HUES6 (cell line): Measurements from ENCODE around the gene INSL4.

Experiments
- H3K27ac ChIP-seq: 2 replicates; pipeline ENCODE4 v1.7.0; 2013; ENCODE audit warnings: low read depth, mild to moderate bottlenecking, low read length, inconsistent platforms
- H3K27me3 ChIP-seq: 2 replicates; pipeline ENCODE4 v1.6.1; 2013; ENCODE audit warnings: low read length; ENCODE audit not compliant: control insufficient read depth, insufficient read depth
- H3K36me3 ChIP-seq: 2 replicates; pipeline ENCODE4 v1.6.1; 2013; ENCODE audit warnings: low read length; ENCODE audit not compliant: control insufficient read depth, insufficient read depth
- H3K4me1 ChIP-seq: 2 replicates; pipeline ENCODE4 v1.6.1; 2013; ENCODE audit warnings: low read length; ENCODE audit not compliant: control insufficient read depth, insufficient read depth
- H3K4me3 ChIP-seq: 2 replicates; pipeline ENCODE4 v1.5.1; 2013; ENCODE audit warnings: low read depth, low read length
- H3K9ac ChIP-seq: one replicate; pipeline ENCODE4 v1.6.1; 2013; ENCODE audit warnings: mild to moderate bottlenecking, low read length
- H3K9me3 ChIP-seq: 2 replicates; pipeline ENCODE4 v1.6.1; 2013; ENCODE audit warnings: low read depth, low read length; ENCODE audit not compliant: control insufficient read depth, insufficient read depth

INSL4 gene

GRCh38 chr9:5263351-5264218, 32.4 kb downstream of the INSL4 start:
- no peak overlapping the region for H3K9ac ChIP-seq
- no peaks in the 10 kb centered on the region; the same call in 1 of the 2 replicates for H3K9me3 ChIP-seq

GRCh38 chr9:5264219-5264595, 33.0 kb downstream of the INSL4 start:
- Histone ChIP-seq H3K27me3 (no peaks in the 10 kb centered on the region), H3K4me1 (peaks cover 11% of the 10 kb centered on the region), H3K9me3 (no peaks in the 10 kb centered on the region; the same call in 1 of the 2 replicates), H3K9ac (no peak overlapping the region), H3K36me3 (no peaks in the 10 kb centered on the region), H3K4me3 (no peak overlapping the region), H3K27ac (no peak overlapping the region)

More at GRCh38 chr9:5263351-5264218, 32.4 kb downstream of the INSL4 start:
- Histone ChIP-seq H3K27me3 (no peaks in the 10 kb centered on the region), H3K4me3 (no peak overlapping the region), H3K27ac (no peak overlapping the region), H3K36me3 (no peaks in the 10 kb centered on the region), H3K4me1 (peaks cover 5% of the 10 kb centered on the region)

GRCh38 chr9:5265939-5266338, 34.7 kb downstream of the INSL4 start:
- Histone ChIP-seq H3K4me1 (peaks cover 21% of the 10 kb centered on the region), H3K4me3 (no peak overlapping the region), H3K9ac (no peak overlapping the region), H3K9me3 (no peaks in the 10 kb centered on the region), H3K27ac (no peak overlapping the region), H3K36me3 (no peaks in the 10 kb centered on the region), H3K27me3 (no peaks in the 10 kb centered on the region)

GRCh38 chr9:5269249-5269715, 38.1 kb downstream of the INSL4 start:
- Histone ChIP-seq H3K9me3 (no peaks in the 10 kb centered on the region), H3K9ac (peak overlapping the region; percentile 47), H3K36me3 (no peaks in the 10 kb centered on the region), H3K27ac (peak overlapping the region; percentile 80; the same call in 1 of the 2 replicates), H3K4me1 (peaks cover 21% of the 10 kb centered on the region), H3K27me3 (no peaks in the 10 kb centered on the region), H3K4me3 (no peak overlapping the region; the same call in 1 of the 2 replicates)

- H3K36me3 ChIP-seq = no peaks in the 10 kb centered on the region
- H3K4me1 ChIP-seq = peaks cover 4% of the 10 kb centered on the region
- no peak overlapping the region for H3K27ac ChIP-seq
- H3K4me3 ChIP-seq = no peak overlapping the region
- H3K9ac ChIP-seq = no peak overlapping the region
- H3K9me3 ChIP-seq = 0 out of 2 replicates have a peak, but pooled peaks cover 2% of the 10 kb centered on the region
- H3K27me3 ChIP-seq = no peaks in the 10 kb centered on the region
These were observed 43.6 kb downstream of the INSL4 start for GRCh38 chr9:5274770-5275169.

- no peaks in the 10 kb centered on the region for H3K4me1 ChIP-seq
- no peak overlapping the region for H3K4me3 ChIP-seq
- no peaks in the 10 kb centered on the region for H3K27me3 ChIP-seq
- no peak overlapping the region for H3K9ac ChIP-seq
- no peak overlapping the region for H3K27ac ChIP-seq
- no peaks in the 10 kb centered on the region for H3K36me3 ChIP-seq
- 0 out of 2 replicates have a peak, but pooled peaks cover 2% of the 10 kb centered on the region for H3K9me3 ChIP-seq
These were observed 47.3 kb downstream of the INSL4 start for GRCh38 chr9:5278486-5278885.
